HepG2 (cell line): ENCODE measurements around the gene ACSS2. TPM values are rescaled to one million over a fixed set of nuclear protein-coding genes. Genes with fewer than 3 reads are reported as not detected.

Experiments
- ARNT2 ChIP-seq: sonication (generic); formaldehyde crosslinking; IDR thresholded peaks from 2 replicates; pipeline ENCODE4 v1.8.0; 2022; ENCODE audit warnings: mild to moderate bottlenecking, low read depth, missing genetic modification reagents, moderate library complexity
- ARNTL ChIP-seq: sonication (generic); formaldehyde crosslinking; IDR thresholded peaks from 2 replicates; pipeline ENCODE4 v1.4.0; 2020; ENCODE audit warnings: mild to moderate bottlenecking, missing genetic modification reagents
- GFI1 ChIP-seq: sonication (generic); formaldehyde crosslinking; IDR thresholded peaks from 2 replicates; pipeline ENCODE4 v1.5.0; 2020; ENCODE audit warnings: missing genetic modification reagents, mild to moderate bottlenecking, borderline replicate concordance
- HNRNPL ChIP-seq: fragments of 200-400 bp; formaldehyde crosslinking; IDR thresholded peaks from 2 replicates; pipeline ENCODE4 v1.6.1; 2017; ENCODE audit warnings: mild to moderate bottlenecking, low read depth, low read length
- HOXA5 ChIP-seq: sonication (generic); formaldehyde crosslinking; IDR thresholded peaks from 2 replicates; pipeline ENCODE4 v1.4.0; 2020; ENCODE audit warnings: missing genetic modification reagents
- PCBP1 ChIP-seq: fragments of 200-400 bp; formaldehyde crosslinking; IDR thresholded peaks from 2 replicates; pipeline ENCODE4 v1.6.1; 2017; ENCODE audit warnings: mild to moderate bottlenecking, low read depth, low read length, borderline replicate concordance
- SMARCE1 ChIP-seq: fragments of 450-650 bp; IDR thresholded peaks from 2 replicates; pipeline ENCODE4 v1.6.1; 2017; ENCODE audit warnings: borderline replicate concordance
- ZFP1 ChIP-seq: IDR thresholded peaks from 2 replicates; pipeline ENCODE4 v1.6.1; 2016
- ZNF256 ChIP-seq: sonication (generic); formaldehyde crosslinking; conservative IDR thresholded peaks from 2 replicates; pipeline ENCODE4 v1.4.0; 2020; ENCODE audit warnings: missing genetic modification reagents
- ZNF496 ChIP-seq: sonication (generic); formaldehyde crosslinking; IDR thresholded peaks from 2 replicates; pipeline ENCODE4 v1.8.1; 2023; ENCODE audit warnings: mild to moderate bottlenecking, moderate library complexity, missing genetic modification reagents; ENCODE audit not compliant: insufficient replicate concordance
- ZNF570 ChIP-seq: sonication (generic); formaldehyde crosslinking; IDR thresholded peaks from 2 replicates; pipeline ENCODE4 v1.4.0; 2020; ENCODE audit warnings: mild to moderate bottlenecking, missing genetic modification reagents, borderline replicate concordance
- ZNF678 ChIP-seq: sonication (generic); formaldehyde crosslinking; IDR thresholded peaks from 2 replicates; pipeline ENCODE4 v1.4.0; 2020; ENCODE audit warnings: mild to moderate bottlenecking, missing genetic modification reagents
- ZNF724P ChIP-seq: sonication (generic); formaldehyde crosslinking; IDR thresholded peaks from 2 replicates; pipeline ENCODE4 v1.8.0; 2022; ENCODE audit warnings: missing genetic modification reagents, borderline replicate concordance
- ZSCAN31 ChIP-seq: sonication (generic); formaldehyde crosslinking; IDR thresholded peaks from 2 replicates; pipeline ENCODE4 v1.5.0; 2020; ENCODE audit warnings: low read depth, mild to moderate bottlenecking, missing genetic modification reagents
- polyA plus RNA-seq, 8 experiments: library from polyadenylated mRNA; depleted of rRNA in 3 of 8; stranded (reverse) in 7 of 8; unstranded in 1 of 8; fragments of >200 nt; fragmentation: Illumina TruSeq in 4 of 8; extraction: Trizol in 4 of 8; gene quantifications; 2 replicates each; pipeline versions ENCODE4 v1.2.1 to v1.2.3, GENCODE V29; 2011 to 2016; ENCODE audit warnings: low read depth in 4 of 8, missing spikeins in 1 of 8, mixed read lengths in 1 of 8; ENCODE audit not compliant: insufficient read depth in 1 of 8
- total RNA-seq, 5 experiments: library from RNA; depleted of rRNA; stranded (reverse); fragments of >200 nt; fragmentation: Illumina TruSeq; extraction: Trizol; gene quantifications; 2 replicates each; pipeline ENCODE4 v1.2.3, GENCODE V29; 2016; ENCODE audit warnings: low read depth in 1 of 5
- TF ChIP-seq, protein P1 (sequence below): sonication (generic); formaldehyde crosslinking; IDR thresholded peaks from 2 replicates; pipeline ENCODE4 v1.5.0; 2020; ENCODE audit warnings: mild to moderate bottlenecking, missing genetic modification reagents
- TF ChIP-seq, protein P2 (sequence below): sonication (generic); formaldehyde crosslinking; IDR thresholded peaks from 2 replicates; pipeline ENCODE4 v1.4.0; 2020; ENCODE audit warnings: missing genetic modification reagents
- TF ChIP-seq, protein P3 (sequence below): sonication (generic); formaldehyde crosslinking; IDR thresholded peaks from 2 replicates; pipeline ENCODE4 v1.4.0; 2020; ENCODE audit warnings: mild to moderate bottlenecking, missing genetic modification reagents
- TF ChIP-seq, protein P4 (sequence below): sonication (generic); formaldehyde crosslinking; IDR thresholded peaks from 2 replicates; pipeline ENCODE4 v1.5.0; 2020; ENCODE audit warnings: mild to moderate bottlenecking, missing genetic modification reagents
- TF ChIP-seq, protein P5 (sequence below): sonication (generic); formaldehyde crosslinking; IDR thresholded peaks from 2 replicates; pipeline ENCODE4 v1.4.0; 2020; ENCODE audit warnings: mild to moderate bottlenecking, missing genetic modification reagents
- TF ChIP-seq, protein P6 (sequence below): IDR thresholded peaks from 2 replicates; pipeline ENCODE4 v1.6.1; 2016; ENCODE audit warnings: low read depth, borderline replicate concordance
- TF ChIP-seq, protein P7 (sequence below): sonication (generic); formaldehyde crosslinking; IDR thresholded peaks from 2 replicates; pipeline ENCODE4 v1.9.0; 2021; ENCODE audit warnings: missing genetic modification reagents, mild to moderate bottlenecking, borderline replicate concordance

Gene ACSS2
- total and polyA plus RNA-seq, 2 of the 13 experiments (the other 11 are each of a cell fraction or from before 2014, with no cell fraction given) = 72.8 to 89.7 TPM

DNA sequence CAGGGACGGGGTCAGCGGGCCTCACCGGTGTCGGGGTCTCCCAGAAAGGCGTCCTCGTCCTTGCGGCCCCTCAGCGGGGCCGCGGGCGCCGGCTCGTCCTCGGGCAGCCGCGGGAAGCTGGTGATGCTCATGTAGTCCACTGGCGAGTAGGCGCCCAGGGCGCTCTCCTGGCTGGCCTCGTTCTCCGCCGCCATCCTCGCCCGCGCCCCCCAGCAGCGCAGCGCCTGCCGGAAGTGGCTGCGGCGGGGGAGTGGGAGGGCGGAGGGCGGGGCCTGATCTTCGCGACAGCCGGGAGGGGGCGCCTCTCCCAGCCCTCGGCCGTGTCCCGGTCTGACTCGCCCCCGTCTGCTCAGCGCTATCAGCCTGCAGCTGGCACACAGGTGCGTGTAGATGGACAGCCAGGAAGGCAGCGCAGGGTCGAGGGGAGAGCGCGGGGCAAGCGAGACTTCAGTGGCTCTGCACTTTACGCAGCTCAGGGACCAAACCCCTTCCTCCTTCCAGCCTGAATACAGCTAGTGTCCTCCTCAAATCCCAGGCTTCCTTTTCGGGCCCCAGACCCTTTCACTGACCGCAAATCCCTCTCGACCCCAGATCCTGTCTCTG, 3.7 kb upstream of the ACSS2 start, which contains the start of gene GGT7 (continued):
- TF ChIP-seq, protein P1, sequence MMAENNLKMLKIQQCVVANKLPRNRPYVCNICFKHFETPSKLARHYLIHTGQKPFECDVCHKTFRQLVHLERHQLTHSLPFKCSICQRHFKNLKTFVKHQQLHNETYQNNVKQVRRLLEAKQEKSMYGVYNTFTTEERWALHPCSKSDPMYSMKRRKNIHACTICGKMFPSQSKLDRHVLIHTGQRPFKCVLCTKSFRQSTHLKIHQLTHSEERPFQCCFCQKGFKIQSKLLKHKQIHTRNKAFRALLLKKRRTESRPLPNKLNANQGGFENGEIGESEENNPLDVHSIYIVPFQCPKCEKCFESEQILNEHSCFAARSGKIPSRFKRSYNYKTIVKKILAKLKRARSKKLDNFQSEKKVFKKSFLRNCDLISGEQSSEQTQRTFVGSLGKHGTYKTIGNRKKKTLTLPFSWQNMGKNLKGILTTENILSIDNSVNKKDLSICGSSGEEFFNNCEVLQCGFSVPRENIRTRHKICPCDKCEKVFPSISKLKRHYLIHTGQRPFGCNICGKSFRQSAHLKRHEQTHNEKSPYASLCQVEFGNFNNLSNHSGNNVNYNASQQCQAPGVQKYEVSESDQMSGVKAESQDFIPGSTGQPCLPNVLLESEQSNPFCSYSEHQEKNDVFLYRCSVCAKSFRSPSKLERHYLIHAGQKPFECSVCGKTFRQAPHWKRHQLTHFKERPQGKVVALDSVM (CRISPR knock-in tag) = peak; percentile 78
- TF ChIP-seq, protein P2, sequence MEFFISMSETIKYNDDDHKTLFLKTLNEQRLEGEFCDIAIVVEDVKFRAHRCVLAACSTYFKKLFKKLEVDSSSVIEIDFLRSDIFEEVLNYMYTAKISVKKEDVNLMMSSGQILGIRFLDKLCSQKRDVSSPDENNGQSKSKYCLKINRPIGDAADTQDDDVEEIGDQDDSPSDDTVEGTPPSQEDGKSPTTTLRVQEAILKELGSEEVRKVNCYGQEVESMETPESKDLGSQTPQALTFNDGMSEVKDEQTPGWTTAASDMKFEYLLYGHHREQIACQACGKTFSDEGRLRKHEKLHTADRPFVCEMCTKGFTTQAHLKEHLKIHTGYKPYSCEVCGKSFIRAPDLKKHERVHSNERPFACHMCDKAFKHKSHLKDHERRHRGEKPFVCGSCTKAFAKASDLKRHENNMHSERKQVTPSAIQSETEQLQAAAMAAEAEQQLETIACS (CRISPR knock-in tag) = no peak
- TF ChIP-seq HOXA5 (CRISPR knock-in tag) (peak; percentile 62; the same call in 1 of the 2 replicates), SMARCE1 (no peak), ARNT2 (peak; percentile 96), PCBP1 (peak; percentile 81; the same call in 1 of the 2 replicates), GFI1 (peak; percentile 50; the same call in 1 of the 2 replicates), ZNF256 (0 out of 2 replicates have a peak, but pooled peaks have one; percentile 42), HNRNPL (no peak), ZFP1 (no peak; the same call in 1 of the 2 replicates), ZNF570 (CRISPR knock-in tag) (no peak), ZSCAN31 (peak; percentile 99), ZNF496 (no peak), ARNTL (CRISPR knock-in tag) (peak; percentile 81), ZNF678 (CRISPR knock-in tag) (0 out of 2 replicates have a peak, but pooled peaks have one; percentile 56), ZNF724P (CRISPR knock-in tag) (peak; percentile 91)
- TF ChIP-seq, protein P3, sequence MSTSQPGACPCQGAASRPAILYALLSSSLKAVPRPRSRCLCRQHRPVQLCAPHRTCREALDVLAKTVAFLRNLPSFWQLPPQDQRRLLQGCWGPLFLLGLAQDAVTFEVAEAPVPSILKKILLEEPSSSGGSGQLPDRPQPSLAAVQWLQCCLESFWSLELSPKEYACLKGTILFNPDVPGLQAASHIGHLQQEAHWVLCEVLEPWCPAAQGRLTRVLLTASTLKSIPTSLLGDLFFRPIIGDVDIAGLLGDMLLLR (CRISPR knock-in tag) = peak; percentile 91
- TF ChIP-seq, protein P4, sequence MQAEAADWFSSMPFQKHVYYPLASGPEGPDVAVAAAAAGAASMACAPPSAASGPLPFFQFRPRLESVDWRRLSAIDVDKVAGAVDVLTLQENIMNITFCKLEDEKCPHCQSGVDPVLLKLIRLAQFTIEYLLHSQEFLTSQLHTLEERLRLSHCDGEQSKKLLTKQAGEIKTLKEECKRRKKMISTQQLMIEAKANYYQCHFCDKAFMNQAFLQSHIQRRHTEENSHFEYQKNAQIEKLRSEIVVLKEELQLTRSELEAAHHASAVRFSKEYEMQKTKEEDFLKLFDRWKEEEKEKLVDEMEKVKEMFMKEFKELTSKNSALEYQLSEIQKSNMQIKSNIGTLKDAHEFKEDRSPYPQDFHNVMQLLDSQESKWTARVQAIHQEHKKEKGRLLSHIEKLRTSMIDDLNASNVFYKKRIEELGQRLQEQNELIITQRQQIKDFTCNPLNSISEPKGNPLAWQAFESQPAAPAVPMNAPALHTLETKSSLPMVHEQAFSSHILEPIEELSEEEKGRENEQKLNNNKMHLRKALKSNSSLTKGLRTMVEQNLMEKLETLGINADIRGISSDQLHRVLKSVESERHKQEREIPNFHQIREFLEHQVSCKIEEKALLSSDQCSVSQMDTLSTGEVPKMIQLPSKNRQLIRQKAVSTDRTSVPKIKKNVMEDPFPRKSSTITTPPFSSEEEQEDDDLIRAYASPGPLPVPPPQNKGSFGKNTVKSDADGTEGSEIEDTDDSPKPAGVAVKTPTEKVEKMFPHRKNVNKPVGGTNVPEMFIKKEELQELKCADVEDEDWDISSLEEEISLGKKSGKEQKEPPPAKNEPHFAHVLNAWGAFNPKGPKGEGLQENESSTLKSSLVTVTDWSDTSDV (CRISPR knock-in tag) = peak; percentile 91; the same call in 1 of the 2 replicates
- TF ChIP-seq, protein P5, sequence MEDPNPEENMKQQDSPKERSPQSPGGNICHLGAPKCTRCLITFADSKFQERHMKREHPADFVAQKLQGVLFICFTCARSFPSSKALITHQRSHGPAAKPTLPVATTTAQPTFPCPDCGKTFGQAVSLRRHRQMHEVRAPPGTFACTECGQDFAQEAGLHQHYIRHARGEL (CRISPR knock-in tag) = peak; percentile 91
- TF ChIP-seq, protein P6, sequence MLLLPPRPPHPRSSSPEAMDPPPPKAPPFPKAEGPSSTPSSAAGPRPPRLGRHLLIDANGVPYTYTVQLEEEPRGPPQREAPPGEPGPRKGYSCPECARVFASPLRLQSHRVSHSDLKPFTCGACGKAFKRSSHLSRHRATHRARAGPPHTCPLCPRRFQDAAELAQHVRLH (CRISPR knock-in tag) = peak; percentile 99
- TF ChIP-seq, protein P7, sequence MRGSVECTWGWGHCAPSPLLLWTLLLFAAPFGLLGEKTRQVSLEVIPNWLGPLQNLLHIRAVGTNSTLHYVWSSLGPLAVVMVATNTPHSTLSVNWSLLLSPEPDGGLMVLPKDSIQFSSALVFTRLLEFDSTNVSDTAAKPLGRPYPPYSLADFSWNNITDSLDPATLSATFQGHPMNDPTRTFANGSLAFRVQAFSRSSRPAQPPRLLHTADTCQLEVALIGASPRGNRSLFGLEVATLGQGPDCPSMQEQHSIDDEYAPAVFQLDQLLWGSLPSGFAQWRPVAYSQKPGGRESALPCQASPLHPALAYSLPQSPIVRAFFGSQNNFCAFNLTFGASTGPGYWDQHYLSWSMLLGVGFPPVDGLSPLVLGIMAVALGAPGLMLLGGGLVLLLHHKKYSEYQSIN = no peak
